Measurements from ENCODE around the gene BNIP2. TPM values are rescaled to one million over a fixed set of nuclear protein-coding genes. Genes with fewer than 3 reads are reported as not detected.

The BNIP2 gene
- 10 to 100 TPM; 26.9 to 81.1 (median 40.5) TPM for total RNA-seq

DNA sequence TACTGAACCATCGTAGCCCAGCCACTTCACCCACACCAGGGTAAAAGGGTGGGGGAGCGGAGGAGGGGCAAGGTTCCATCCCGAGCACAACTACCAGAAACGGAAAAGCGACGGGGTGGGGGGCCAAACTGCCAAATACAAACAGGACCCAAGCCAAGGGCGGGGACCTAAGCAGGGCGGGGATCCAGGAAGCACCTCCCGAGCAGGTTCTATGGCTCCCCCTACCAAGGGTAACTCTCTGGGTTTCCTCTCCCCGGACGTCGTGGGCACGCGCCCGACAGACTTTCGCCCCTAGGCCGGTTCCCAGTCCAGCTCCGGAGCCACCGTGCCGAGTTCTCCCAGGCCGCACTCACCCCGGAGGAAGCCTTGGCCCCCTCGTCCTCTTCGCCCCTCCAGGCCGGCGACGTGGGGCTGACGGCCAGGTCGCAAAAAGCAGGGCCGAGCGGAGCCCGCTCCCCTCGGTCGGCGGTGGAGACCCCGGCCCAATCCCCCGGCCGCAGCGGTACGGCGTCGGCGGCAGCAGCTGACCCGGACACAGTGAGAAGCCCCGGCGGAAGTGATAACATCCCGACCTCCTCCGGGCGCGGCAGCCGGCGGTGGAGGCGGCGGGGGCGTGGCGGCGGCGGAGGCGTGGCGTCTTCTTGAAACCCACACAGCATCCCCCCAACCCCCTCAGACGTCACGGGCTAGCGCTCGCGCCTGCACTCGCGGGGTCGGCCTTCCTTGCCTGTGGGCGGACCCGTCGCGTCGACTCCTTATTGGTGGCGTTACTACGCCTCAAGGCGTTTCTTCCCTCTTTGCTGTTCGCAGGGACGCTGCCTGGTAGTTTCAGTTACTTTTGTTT, at the start of gene BNIP2:
TSS of gene BNIP2 (minus strand) at position 539 of the 844 bp plus-strand sequence. CDS start 6,863 bp downstream, outside the sequence.
- 0 to 20% (median 0%) methylated on average over 2 to 18 of the region's 78 CpGs; no CpG with 5 or more reads in 2 of the 10 experiments for WGBS, 10 experiments
- peaks cover 7 to 9% of the 10 kb centered on the region in 2 donors for H3K4me1 ChIP-seq (replicated peaks in 1 of 2)
- in situ Hi-C loops (cut with MboI; ENCODE audit: low pct_unique_long_range_greater_than_20kb in 2 of 9, low sequenced_read_pairs in 9 of 9, unreplicated experiment in 9 of 9) = no loop called here

DNA sequence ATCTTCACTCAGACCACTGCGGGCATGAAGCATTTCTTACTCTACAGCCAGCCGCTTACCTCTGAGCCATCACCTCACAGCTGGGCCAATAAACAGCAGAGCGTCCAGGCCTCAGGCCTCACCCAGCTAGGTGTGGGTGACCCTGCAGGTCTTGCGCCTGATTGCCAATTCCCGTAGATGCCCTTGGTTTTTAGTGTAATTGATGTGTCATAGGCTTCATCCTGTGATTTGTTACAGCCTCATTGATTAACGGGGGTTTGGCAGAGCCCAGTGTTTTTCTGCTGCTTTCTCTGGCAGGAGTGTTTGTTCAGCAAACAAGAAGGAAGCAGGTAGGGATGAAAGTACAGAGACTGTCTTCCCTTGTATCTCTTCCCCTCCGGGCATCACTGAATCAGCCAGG, 49.6 kb upstream of the BNIP2 start:
- Histone ChIP-seq H3K27ac (no peak overlapping the region), H3K4me1 (replicated peaks in 1 of 2) (peaks cover 0 to 19% of the 10 kb centered on the region in 2 donors), H3K4me3 (no peak overlapping the region)
- 0 to 100% (median 68%) methylated on average over 1 to 5 of the region's 7 CpGs; no CpG with 5 or more reads in 2 of the 10 experiments for WGBS, 10 experiments
- in situ Hi-C loops (cut with MboI; ENCODE audit: low pct_unique_long_range_greater_than_20kb in 2 of 9, low sequenced_read_pairs in 9 of 9, unreplicated experiment in 9 of 9) = loop anchor here in 7 of 9 experiments (25.0 kb wide), 3 partner anchors 424 to 599 kb away; no protein-coding TSS in a partner anchor
- ATAC-seq (replicated peaks in 6 of 8) = no peak

More for the DNA sequence above, at the start of gene BNIP2:
- Histone ChIP-seq H3K4me3 (peak within 1 kb of the TSS; percentile 83 to 98 (median 88)), H3K27ac (peak within 1 kb of the TSS; percentile 92 to 96)
- peak; percentile 81 to 98 (median 96) for ATAC-seq (replicated peaks in 6 of 8)

- no peak overlapping the region for H3K27ac ChIP-seq
- in situ Hi-C loops (cut with MboI; ENCODE audit: low pct_unique_long_range_greater_than_20kb in 2 of 9, low sequenced_read_pairs in 9 of 9, unreplicated experiment in 9 of 9) = loop anchor here in 7 of 9 experiments (25.0 kb wide), 3 partner anchors 426 to 601 kb away; no protein-coding TSS in a partner anchor
- ATAC-seq (replicated peaks in 6 of 8) = no peak
- H3K4me3 ChIP-seq = no peak overlapping the region
- 0 to 100% (median 80%) methylated on average over 1 to 6 of the region's 7 CpGs; no CpG with 5 or more reads in 3 of the 10 experiments for WGBS, 10 experiments
- peaks cover 0 to 18% of the 10 kb centered on the region in 2 donors for H3K4me1 ChIP-seq (replicated peaks in 1 of 2)
Measured at GRCh38 chr15:59736181-59736580, 47.1 kb upstream of the BNIP2 start.

GRCh38 chr15:59725151-59725486, 36.0 kb upstream of the BNIP2 start:
- in situ Hi-C loops (cut with MboI; ENCODE audit: low pct_unique_long_range_greater_than_20kb in 2 of 9, low sequenced_read_pairs in 9 of 9, unreplicated experiment in 9 of 9) = loop anchor here in 8 of 9 experiments (10.0 to 25.0 kb wide), 4 partner anchors 437 to 612 kb away; no protein-coding TSS in a partner anchor
- no peak for ATAC-seq (replicated peaks in 6 of 8)
- WGBS, 10 experiments = 0 to 60% (median 34%) methylated on average over 1 to 3 of the region's 3 CpGs; no CpG with 5 or more reads in 1 of the 10 experiments
- Histone ChIP-seq H3K4me1 (replicated peaks in 1 of 2) (peaks cover 10 to 18% of the 10 kb centered on the region in 2 donors), H3K4me3 (no peak overlapping the region), H3K27ac (no peak overlapping the region)

- peak in 3 of 8 experiments; percentile 17 to 77 (median 77) for ATAC-seq (replicated peaks in 6 of 8)
- 40 to 100% (median 80%) methylated on average over 1 to 7 of the region's 7 CpGs; no CpG with 5 or more reads in 3 of the 10 experiments for WGBS, 10 experiments
- in situ Hi-C loops (cut with MboI; ENCODE audit: low pct_unique_long_range_greater_than_20kb in 2 of 9, low sequenced_read_pairs in 9 of 9, unreplicated experiment in 9 of 9) = loop anchor here in 2 of 9 experiments (10.0 to 25.0 kb wide), 2 partner anchors 601 to 613 kb away; no protein-coding TSS in a partner anchor
Measured at GRCh38 chr15:59723687-59724346, 34.7 kb upstream of the BNIP2 start.

GRCh38 chr15:59722476-59722875, 33.4 kb upstream of the BNIP2 start:
- Histone ChIP-seq H3K4me1 (replicated peaks in 1 of 2) (peaks cover 10 to 18% of the 10 kb centered on the region in 2 donors), H3K27ac (no peak overlapping the region), H3K4me3 (no peak overlapping the region)
- peak in 5 of 8 experiments; percentile 62 to 97 (median 95) for ATAC-seq (replicated peaks in 6 of 8)
- in situ Hi-C loops (cut with MboI; ENCODE audit: low pct_unique_long_range_greater_than_20kb in 2 of 9, low sequenced_read_pairs in 9 of 9, unreplicated experiment in 9 of 9) = loop anchor here in 2 of 9 experiments (10.0 to 25.0 kb wide), 2 partner anchors 602 to 615 kb away; no protein-coding TSS in a partner anchor
- WGBS, 10 experiments = 13 to 77% (median 39%) methylated on average over 2 to 7 of the region's 7 CpGs; no CpG with 5 or more reads in 2 of the 10 experiments

More at GRCh38 chr15:59723687-59724346, 34.7 kb upstream of the BNIP2 start:
- H3K4me3 ChIP-seq = no peak overlapping the region
- peaks cover 10 to 18% of the 10 kb centered on the region in 2 donors for H3K4me1 ChIP-seq (replicated peaks in 1 of 2)
- no peak overlapping the region for H3K27ac ChIP-seq

GRCh38 chr15:59722037-59722436, 32.9 kb upstream of the BNIP2 start:
- WGBS, 10 experiments = 58 to 100% (median 88%) methylated on average over 1 to 7 of the region's 7 CpGs; no CpG with 5 or more reads in 3 of the 10 experiments

DNA sequence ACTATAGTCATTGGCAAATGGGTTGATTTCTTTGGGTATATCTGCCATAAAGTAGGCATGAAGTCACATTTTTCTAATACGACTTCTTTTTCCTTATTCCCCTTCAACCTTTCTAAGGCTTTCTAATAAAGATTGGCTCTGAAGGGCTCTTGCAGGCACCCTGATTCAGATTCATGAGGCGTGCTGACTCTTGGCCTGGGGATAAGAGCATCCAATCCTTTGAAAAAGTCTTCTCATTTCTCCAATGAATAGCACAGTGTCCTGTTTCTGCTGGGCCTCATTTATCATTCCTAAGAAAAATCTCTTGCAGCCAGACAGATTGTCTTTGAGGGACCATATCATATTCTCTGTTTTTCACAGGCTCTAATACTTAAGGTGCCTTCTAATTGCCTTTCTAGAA, 32.3 kb upstream of the BNIP2 start:
- H3K27ac ChIP-seq = no peak overlapping the region
- WGBS, 10 experiments = 0 to 100% (median 50%) methylated on average over 1 to 2 of the region's 2 CpGs; no CpG with 5 or more reads in 1 of the 10 experiments
- in situ Hi-C loops (cut with MboI; ENCODE audit: low pct_unique_long_range_greater_than_20kb in 2 of 9, low sequenced_read_pairs in 9 of 9, unreplicated experiment in 9 of 9) = loop anchor here in 2 of 9 experiments (10.0 to 25.0 kb wide), 2 partner anchors 603 to 616 kb away; no protein-coding TSS in a partner anchor
- no peak for ATAC-seq (replicated peaks in 6 of 8)
- no peak overlapping the region for H3K4me3 ChIP-seq
- peaks cover 10 to 18% of the 10 kb centered on the region in 2 donors for H3K4me1 ChIP-seq (replicated peaks in 1 of 2)

More at GRCh38 chr15:59722037-59722436, 32.9 kb upstream of the BNIP2 start:
- H3K27ac ChIP-seq = no peak overlapping the region
- in situ Hi-C loops (cut with MboI; ENCODE audit: low pct_unique_long_range_greater_than_20kb in 2 of 9, low sequenced_read_pairs in 9 of 9, unreplicated experiment in 9 of 9) = loop anchor here in 2 of 9 experiments (10.0 to 25.0 kb wide), 2 partner anchors 603 to 615 kb away; no protein-coding TSS in a partner anchor
- H3K4me1 ChIP-seq (replicated peaks in 1 of 2) = peaks cover 10 to 18% of the 10 kb centered on the region in 2 donors
- H3K4me3 ChIP-seq = no peak overlapping the region
- peak in 3 of 8 experiments; percentile 41 to 52 (median 49) for ATAC-seq (replicated peaks in 6 of 8)

DNA sequence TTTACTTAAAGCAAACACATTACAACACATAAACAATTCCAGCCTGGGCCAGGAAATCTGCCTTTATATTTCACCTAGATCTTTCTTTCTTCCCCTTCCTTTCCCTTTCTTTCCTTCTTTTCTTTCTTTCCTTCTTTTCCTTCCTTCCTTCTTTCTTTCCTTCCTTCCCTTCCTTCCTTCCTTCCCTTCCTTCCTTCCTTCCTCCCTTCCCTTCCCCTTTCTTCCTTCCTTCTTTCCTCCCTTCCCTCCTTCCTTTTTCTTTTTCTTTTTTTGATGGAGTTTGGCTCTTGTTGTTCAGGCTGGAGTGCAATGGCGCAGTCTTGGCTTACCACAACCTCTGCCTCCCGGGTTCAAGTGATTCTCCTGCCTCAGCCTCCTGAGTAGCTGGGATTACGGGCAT, 24.1 kb upstream of the BNIP2 start:
- H3K27ac ChIP-seq = no peak overlapping the region
- H3K4me3 ChIP-seq = no peak overlapping the region
- WGBS, 10 experiments = 0 to 100% (median 70%) methylated on average over 1 to 3 of the region's 3 CpGs; no CpG with 5 or more reads in 2 of the 10 experiments
- no peaks in the 10 kb centered on the region for H3K4me1 ChIP-seq (replicated peaks in 1 of 2)
- ATAC-seq (replicated peaks in 6 of 8) = no peak
- in situ Hi-C loops (cut with MboI; ENCODE audit: low pct_unique_long_range_greater_than_20kb in 2 of 9, low sequenced_read_pairs in 9 of 9, unreplicated experiment in 9 of 9) = loop anchor here in 1 of 9 experiments (25.0 kb wide), 1 partner anchor 624 kb away; no protein-coding TSS in a partner anchor

GRCh38 chr15:59711451-59712243, 22.5 kb upstream of the BNIP2 start:
- Histone ChIP-seq H3K4me3 (no peak overlapping the region), H3K27ac (no peak overlapping the region), H3K4me1 (replicated peaks in 1 of 2) (no peaks in the 10 kb centered on the region)
- in situ Hi-C loops (cut with MboI; ENCODE audit: low pct_unique_long_range_greater_than_20kb in 2 of 9, low sequenced_read_pairs in 9 of 9, unreplicated experiment in 9 of 9) = loop anchor here in 1 of 9 experiments (25.0 kb wide), 1 partner anchor 626 kb away; no protein-coding TSS in a partner anchor
- WGBS, 10 experiments = 0 to 100% (median 46%) methylated on average over 1 to 4 of the region's 4 CpGs; no CpG with 5 or more reads in 1 of the 10 experiments
- peak in 4 of 8 experiments; percentile 7 to 75 (median 66) for ATAC-seq (replicated peaks in 6 of 8)

GRCh38 chr15:59707619-59708018, 18.5 kb upstream of the BNIP2 start:
- Histone ChIP-seq H3K4me3 (no peak overlapping the region), H3K27ac (no peak overlapping the region), H3K4me1 (replicated peaks in 1 of 2) (no peaks in the 10 kb centered on the region)
- in situ Hi-C loops (cut with MboI; ENCODE audit: low pct_unique_long_range_greater_than_20kb in 2 of 9, low sequenced_read_pairs in 9 of 9, unreplicated experiment in 9 of 9) = loop anchor here in 1 of 9 experiments (25.0 kb wide), 1 partner anchor 630 kb away; no protein-coding TSS in a partner anchor
- ATAC-seq (replicated peaks in 6 of 8) = no peak
- WGBS, 10 experiments = 66 to 100% (median 94%) methylated on average over 1 to 4 of the region's 4 CpGs

Data from motor neuron (in vitro differentiated cells).